OCI-LY3 (cell line): ENCODE measurements around the gene OSBPL2.

Experiments
- H2AFZ ChIP-seq: fragments of 200-600, 300-600 bp; shearing (Covaris generic); 2 replicates; pipeline ENCODE4 v1.6.0; 2014; ENCODE audit warnings: antibody characterized with exemption, low read depth, low read length
- H3K27ac ChIP-seq: fragments of 200-600, 300-600 bp; sonication (generic); 2 replicates; pipeline ENCODE4 v1.5.1; 2014; ENCODE audit warnings: mild to moderate bottlenecking, low read length, moderate library complexity, mixed read lengths
- H3K27me3 ChIP-seq: fragments of 200-600, 300-600 bp; sonication (generic); 2 replicates; pipeline ENCODE4 v1.6.1; 2014; ENCODE audit warnings: low read depth, low read length, mixed read lengths
- H3K36me3 ChIP-seq: fragments of 200-600, 300-600 bp; sonication (generic); replicated peaks from 2 replicates; pipeline ENCODE3; 2014; ENCODE audit warnings: low read depth, low read length, mixed read lengths
- H3K4me1 ChIP-seq: fragments of 300-600, 200-600 bp; sonication (generic); 2 replicates; pipeline ENCODE4 v1.6.1; 2014; ENCODE audit warnings: low read length, mixed read lengths
- H3K4me2 ChIP-seq: fragments of 200-600, 300-600 bp; sonication (generic); 2 replicates; pipeline ENCODE4 v1.6.1; 2014; ENCODE audit warnings: low read length, mixed read lengths
- H3K4me3 ChIP-seq: fragments of 300-600, 200-600 bp; sonication (generic); 2 replicates; pipeline ENCODE4 v1.5.1; 2014; ENCODE audit warnings: antibody characterized with exemption, mild to moderate bottlenecking, low read length, moderate library complexity
- H3K79me2 ChIP-seq: fragments of 300-600, 200-600 bp; shearing (Covaris generic); 2 replicates; pipeline ENCODE4 v1.6.1; 2014; ENCODE audit warnings: mild to moderate bottlenecking, low read length, mixed read lengths
- H3K9ac ChIP-seq: fragments of 300-600, 200-600 bp; shearing (Covaris generic); 2 replicates; pipeline ENCODE4 v1.6.0; 2014; ENCODE audit warnings: mild to moderate bottlenecking, low read length, moderate library complexity
- H3K9me3 ChIP-seq: fragments of 200-600, 300-600 bp; shearing (Covaris generic); 2 replicates; pipeline ENCODE4 v1.6.1; 2014; ENCODE audit warnings: low read length, mixed read lengths; ENCODE audit not compliant: insufficient read depth
- H4K20me1 ChIP-seq: fragments of 200-600, 300-600 bp; sonication (generic); 2 replicates; pipeline ENCODE4 v1.6.1; 2016; ENCODE audit warnings: low read length, mixed read lengths; ENCODE audit not compliant: insufficient read depth
- CTCF ChIP-seq: fragments of 200-600, 300-600 bp; sonication (generic); IDR thresholded peaks from 2 replicates; pipeline ENCODE4 v1.5.1; 2014; ENCODE audit warnings: antibody characterized with exemption, low read length, low read depth
- EZH2phosphoT487 ChIP-seq: fragments of 200-600 bp; shearing (Covaris generic); IDR thresholded peaks from 2 replicates; pipeline ENCODE4 v1.6.1; 2018; ENCODE audit warnings: antibody characterized with exemption, mixed run types, low read depth

OSBPL2 gene

GRCh38 chr20:62237801-62238568 lies at the start of gene OSBPL2:
TSS of gene OSBPL2 (plus strand) at chr20:62238521. CDS start at chr20:62256185, 17,664 bp downstream.
- peak within 1 kb of the TSS; percentile 92 for H2AFZ ChIP-seq
- peaks cover 10% of the 10 kb centered on the region for H3K4me1 ChIP-seq
- no peak for TF ChIP-seq EZH2phosphoT487
- no peak for TF ChIP-seq CTCF

GRCh38 chr20:62190639-62191411 lies 47.5 kb upstream of the OSBPL2 start:
- H3K4me2 ChIP-seq = no peak overlapping the region
- no peaks in the 10 kb centered on the region for H3K9me3 ChIP-seq
- peaks cover 7% of the 10 kb centered on the region for H4K20me1 ChIP-seq
- H3K36me3 ChIP-seq = peaks cover 12% of the 10 kb centered on the region
- no peaks in the 10 kb centered on the region for H3K27me3 ChIP-seq
- H3K79me2 ChIP-seq = peaks cover 56% of the 10 kb centered on the region
- no peak overlapping the region for H2AFZ ChIP-seq
- no peak overlapping the region for H3K9ac ChIP-seq
- no peak overlapping the region for H3K27ac ChIP-seq
- TF ChIP-seq EZH2phosphoT487 = no peak
- no peak for TF ChIP-seq CTCF
- H3K4me1 ChIP-seq = peaks cover 20% of the 10 kb centered on the region
- no peak overlapping the region for H3K4me3 ChIP-seq

More at GRCh38 chr20:62237801-62238568, at the start of gene OSBPL2:
- Histone ChIP-seq H3K36me3 (peaks cover 4% of the 10 kb centered on the region), H3K9me3 (no peaks in the 10 kb centered on the region), H3K4me2 (peak within 1 kb of the TSS; percentile 88), H3K27ac (peak within 1 kb of the TSS; percentile 24; the same call in 1 of the 2 replicates), H3K4me3 (peak within 1 kb of the TSS; percentile 88), H3K9ac (peak within 1 kb of the TSS; percentile 76), H3K79me2 (peaks cover 41% of the 10 kb centered on the region), H4K20me1 (peaks cover 31% of the 10 kb centered on the region; the same call in 1 of the 2 replicates), H3K27me3 (no peaks in the 10 kb centered on the region)

GRCh38 chr20:62191781-62192559 lies 46.4 kb upstream of the OSBPL2 start:
- no peak overlapping the region for H2AFZ ChIP-seq
- H3K4me3 ChIP-seq = no peak overlapping the region
- peaks cover 16% of the 10 kb centered on the region for H3K4me1 ChIP-seq
- H3K79me2 ChIP-seq = peaks cover 45% of the 10 kb centered on the region
- H3K4me2 ChIP-seq = no peak overlapping the region
- no peak overlapping the region for H3K27ac ChIP-seq
- H3K9ac ChIP-seq = no peak overlapping the region
- TF ChIP-seq EZH2phosphoT487 = no peak
- peaks cover 12% of the 10 kb centered on the region for H3K36me3 ChIP-seq
- H4K20me1 ChIP-seq = peaks cover 7% of the 10 kb centered on the region; the same call in 1 of the 2 replicates
- no peaks in the 10 kb centered on the region for H3K27me3 ChIP-seq
- no peaks in the 10 kb centered on the region for H3K9me3 ChIP-seq

- peaks cover 6% of the 10 kb centered on the region; the same call in 1 of the 2 replicates for H4K20me1 ChIP-seq
- peaks cover 38% of the 10 kb centered on the region for H3K79me2 ChIP-seq
- no peak overlapping the region for H3K4me2 ChIP-seq
- H3K9me3 ChIP-seq = no peaks in the 10 kb centered on the region
- H3K27me3 ChIP-seq = no peaks in the 10 kb centered on the region
- H2AFZ ChIP-seq = no peak overlapping the region
- no peak overlapping the region for H3K9ac ChIP-seq
- peaks cover 16% of the 10 kb centered on the region for H3K36me3 ChIP-seq
- no peak for TF ChIP-seq CTCF
- TF ChIP-seq EZH2phosphoT487 = no peak
- peaks cover 14% of the 10 kb centered on the region for H3K4me1 ChIP-seq
- H3K4me3 ChIP-seq = no peak overlapping the region
- H3K27ac ChIP-seq = no peak overlapping the region
Observed at GRCh38 chr20:62192635-62193034, 45.7 kb upstream of the OSBPL2 start.
